Left lobe of liver (tissue), 2 donors: ENCODE results near the gene ASB13. TPM values are rescaled to one million over a fixed set of nuclear protein-coding genes. Genes with fewer than 3 reads are reported as not detected.
A peak's percentile ranks its signal among the peaks of the same experiment; 100 is the strongest.

ENCODE experiments used
- ATAC-seq: fragments of 200-7000 bp; cut with Tn5 transposase; one replicate; pipeline ENCODE4 v1.9.1; 2020; ENCODE audit warnings: mild to moderate bottlenecking, moderate library complexity
- DNase-seq: peaks from one replicate; pipeline ENCODE4 v3.0.0-alpha.2; 2020; ENCODE audit warnings: low spot score
- total RNA-seq: library from RNA; stranded (reverse); gene quantifications from one replicate; pipeline ENCODE4 v1.2.1, GENCODE V29; 2021
- donor health status: DM: no; HTN: no; CAD: no; lungs with moderate emphysema.
- donor health status: DM: no; HTN: yes; CAD: no.

The ASB13 gene
- total RNA-seq, 1 donor from 2014 or later, result 128 TPM

DNA sequence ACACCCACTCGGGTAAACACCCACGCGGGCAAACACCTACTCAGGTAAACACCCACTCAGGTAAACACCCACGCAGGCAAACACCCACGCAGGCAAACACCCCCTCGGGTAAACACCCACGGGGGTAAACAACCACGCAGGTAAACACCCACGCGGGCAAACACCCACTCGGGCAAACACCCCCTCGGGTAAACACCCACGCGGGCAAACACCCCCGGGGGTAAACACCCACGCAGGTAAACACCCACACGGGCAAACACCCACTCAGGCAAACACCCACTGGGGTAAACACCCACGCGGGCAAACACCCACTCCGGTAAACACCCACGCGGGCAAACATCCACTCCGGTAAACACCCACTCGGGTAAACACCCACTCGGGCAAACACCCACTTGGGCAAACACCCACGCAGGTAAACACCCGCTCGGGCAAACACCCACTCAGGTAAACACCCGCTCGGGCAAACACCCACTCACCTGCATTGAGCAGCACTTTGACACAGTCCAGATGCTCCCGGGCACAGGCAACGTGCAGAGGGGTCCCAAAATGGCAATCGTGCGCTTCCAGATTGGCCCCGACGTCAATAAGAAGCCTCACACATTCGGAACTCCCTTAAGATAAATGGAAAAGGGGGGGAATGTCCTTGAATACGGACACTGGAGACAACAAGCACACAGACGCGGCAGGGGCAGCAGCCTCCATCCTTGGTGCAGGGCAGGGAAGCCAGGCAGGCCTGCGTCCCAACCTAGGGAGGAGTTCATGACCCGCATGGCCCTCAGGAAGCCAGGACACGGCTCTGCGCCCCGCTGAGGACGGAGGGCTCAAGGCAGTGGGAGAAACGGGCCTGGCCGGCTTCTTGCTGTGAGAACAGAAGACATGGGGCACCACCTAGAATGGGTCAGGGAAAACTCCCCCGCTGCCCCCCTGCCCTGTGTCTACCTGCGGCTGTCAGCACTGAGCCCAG is 17.6 kb downstream of the ASB13 start:
- DNase-seq (no peak), ATAC-seq (no peak)

- DNase-seq (no peak), ATAC-seq (no peak)
Observed at GRCh38 chr10:5647507-5648240, 18.7 kb downstream of the ASB13 start.

DNA sequence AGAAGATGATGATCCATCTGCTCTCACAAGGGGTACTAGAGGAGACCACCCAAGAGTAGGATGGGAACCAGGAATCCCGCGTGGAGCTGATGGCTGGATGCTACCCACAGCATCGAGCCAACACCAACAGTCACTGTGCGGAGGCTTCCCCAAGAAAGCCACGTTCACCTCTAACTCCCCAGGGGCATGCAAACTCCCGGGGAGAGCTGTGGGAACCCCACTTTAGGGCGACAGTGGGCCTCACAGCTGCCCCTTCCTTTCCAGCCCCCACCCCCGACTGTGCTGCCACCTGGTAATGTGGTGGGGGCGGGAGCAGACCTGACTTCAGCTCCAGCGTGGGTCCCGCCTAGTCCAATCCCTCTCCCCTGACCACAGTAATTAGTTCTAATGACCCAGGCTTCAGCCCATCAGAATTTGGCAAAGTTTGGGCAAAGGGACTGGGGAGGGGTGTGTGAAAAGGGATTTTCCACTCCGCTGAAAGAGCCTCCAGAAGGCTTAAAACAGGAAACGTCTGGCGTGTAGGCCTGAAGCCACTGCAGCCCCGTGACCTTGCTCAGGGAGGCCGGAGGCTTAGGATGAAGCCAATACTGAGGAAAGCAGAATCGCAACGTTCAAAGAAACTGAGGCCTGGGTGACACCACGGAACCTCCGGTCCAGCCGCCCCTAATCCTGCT is 20.3 kb downstream of the ASB13 start:
- ATAC-seq (peak; percentile 35), DNase-seq (no peak)

DNA sequence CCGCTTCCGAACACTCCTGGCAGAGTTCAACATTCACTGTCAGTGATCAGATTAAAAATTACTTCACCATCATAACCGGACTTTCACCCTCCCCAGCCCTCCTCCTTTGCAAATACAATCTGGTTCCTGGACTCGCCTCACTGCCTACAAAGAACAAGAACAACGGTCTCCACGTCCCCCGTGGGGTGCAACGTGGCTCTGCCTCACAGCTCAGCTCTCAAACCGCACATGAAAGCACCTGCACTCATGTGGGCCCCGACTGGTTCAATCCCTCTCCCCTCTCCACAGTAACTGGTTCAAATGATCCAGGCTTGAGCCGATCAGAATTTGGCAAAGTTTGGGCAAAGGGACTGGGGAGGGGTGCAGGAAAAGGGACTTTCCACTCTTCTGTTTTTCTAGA is 21.0 kb downstream of the ASB13 start:
- ATAC-seq, result peak; percentile 77
- peak; percentile 84 for DNase-seq

DNA sequence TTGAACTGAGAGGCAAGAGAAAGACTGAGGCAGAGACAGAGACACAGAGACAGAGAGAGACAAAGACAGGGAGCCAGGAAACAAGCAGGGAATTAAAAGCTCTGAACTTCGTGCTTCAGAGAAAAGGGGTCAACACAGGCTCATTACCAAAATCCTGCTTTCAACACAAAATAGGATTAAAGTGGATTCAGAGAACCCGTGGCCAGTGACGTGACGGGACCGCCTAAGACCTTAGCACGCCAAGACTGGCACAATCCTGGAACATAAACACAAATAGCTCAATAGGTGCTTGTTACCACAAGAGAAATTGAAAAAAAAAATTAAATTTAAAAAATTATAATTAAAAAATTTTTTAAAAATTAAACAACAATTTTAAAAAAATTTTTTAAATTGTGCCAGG is 21.5 kb downstream of the ASB13 start:
- DNase-seq (no peak), ATAC-seq (peak; percentile 4)

GRCh38 chr10:5643346-5644067 is 22.9 kb downstream of the ASB13 start:
- no peak for DNase-seq

GRCh38 chr10:5641501-5641900 is 24.9 kb downstream of the ASB13 start:
- ATAC-seq, result no peak

More at GRCh38 chr10:5643346-5644067, 22.9 kb downstream of the ASB13 start:
- no peak for ATAC-seq

DNA sequence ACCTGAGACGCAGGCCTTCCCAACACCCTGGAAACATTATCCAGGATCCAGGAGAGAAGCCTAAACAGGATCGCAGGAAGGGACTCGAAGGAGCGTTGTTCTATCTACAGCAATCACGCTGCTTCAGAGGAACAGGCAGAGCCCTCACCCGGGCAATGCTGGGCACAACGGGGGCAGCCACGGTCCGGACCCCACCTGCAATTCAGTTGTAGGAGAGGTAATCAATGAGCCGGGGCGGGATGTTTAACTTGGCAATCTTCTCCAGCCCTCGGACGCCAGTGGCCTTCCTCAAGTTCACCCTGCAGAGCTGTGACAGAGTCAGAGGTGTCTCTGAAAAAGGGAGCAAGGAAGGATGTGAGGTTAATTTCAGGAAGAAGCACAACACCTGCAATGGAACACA is 25.9 kb downstream of the ASB13 start:
- ATAC-seq (no peak), DNase-seq (no peak)

More at GRCh38 chr10:5641501-5641900, 24.9 kb downstream of the ASB13 start:
- DNase-seq, result no peak

- peak; percentile 5 for ATAC-seq
- no peak for DNase-seq
Observed at GRCh38 chr10:5640036-5640435, 26.4 kb downstream of the ASB13 start.

GRCh38 chr10:5639066-5639465 is 27.3 kb downstream of the ASB13 start:
- DNase-seq, result no peak
- peak; percentile 15 for ATAC-seq

GRCh38 chr10:5638494-5638893 is 27.9 kb downstream of the ASB13 start:
- DNase-seq (no peak), ATAC-seq (peak; percentile 5)

- DNase-seq, result no peak
- ATAC-seq, result no peak
Observed at GRCh38 chr10:5634918-5635317, 31.5 kb downstream of the ASB13 start.

DNA sequence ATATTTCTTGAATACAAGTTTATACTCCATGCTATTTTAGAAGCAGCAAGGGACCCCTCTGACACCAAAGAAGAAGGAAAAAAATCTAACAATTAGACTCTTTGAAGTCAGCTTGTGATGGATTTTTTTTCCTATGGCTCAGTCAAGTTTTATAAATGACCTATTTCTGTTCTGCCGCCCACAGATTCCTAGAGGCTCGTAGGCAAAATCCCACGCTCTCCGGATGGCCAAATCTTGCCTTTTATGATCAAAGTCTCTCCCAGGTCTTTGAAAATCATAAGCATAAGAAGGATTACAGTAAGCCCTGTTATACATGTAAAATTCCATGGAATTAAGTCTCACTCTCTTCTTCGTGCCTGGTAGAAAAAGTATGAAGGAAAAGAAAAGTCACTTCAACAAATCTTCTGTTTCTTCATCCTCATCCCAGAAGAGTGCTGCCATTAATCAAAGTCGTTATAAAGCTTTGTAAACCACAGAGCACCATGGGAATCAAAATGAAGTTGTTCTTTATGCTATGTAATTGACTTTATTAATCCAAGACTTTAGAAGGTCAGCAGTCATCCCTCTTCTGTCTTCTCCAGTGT is 33.1 kb downstream of the ASB13 start:
- no peak for DNase-seq
- ATAC-seq, result no peak

GRCh38 chr10:5632446-5632845 is 33.9 kb downstream of the ASB13 start:
- peak; percentile 81 for DNase-seq
- ATAC-seq, result peak; percentile 57

- DNase-seq, result peak; percentile 91
- ATAC-seq, result peak; percentile 67
Observed at GRCh38 chr10:5631936-5632335, 34.5 kb downstream of the ASB13 start.

GRCh38 chr10:5630112-5630436 is 36.3 kb downstream of the ASB13 start:
- DNase-seq, result no peak

DNA sequence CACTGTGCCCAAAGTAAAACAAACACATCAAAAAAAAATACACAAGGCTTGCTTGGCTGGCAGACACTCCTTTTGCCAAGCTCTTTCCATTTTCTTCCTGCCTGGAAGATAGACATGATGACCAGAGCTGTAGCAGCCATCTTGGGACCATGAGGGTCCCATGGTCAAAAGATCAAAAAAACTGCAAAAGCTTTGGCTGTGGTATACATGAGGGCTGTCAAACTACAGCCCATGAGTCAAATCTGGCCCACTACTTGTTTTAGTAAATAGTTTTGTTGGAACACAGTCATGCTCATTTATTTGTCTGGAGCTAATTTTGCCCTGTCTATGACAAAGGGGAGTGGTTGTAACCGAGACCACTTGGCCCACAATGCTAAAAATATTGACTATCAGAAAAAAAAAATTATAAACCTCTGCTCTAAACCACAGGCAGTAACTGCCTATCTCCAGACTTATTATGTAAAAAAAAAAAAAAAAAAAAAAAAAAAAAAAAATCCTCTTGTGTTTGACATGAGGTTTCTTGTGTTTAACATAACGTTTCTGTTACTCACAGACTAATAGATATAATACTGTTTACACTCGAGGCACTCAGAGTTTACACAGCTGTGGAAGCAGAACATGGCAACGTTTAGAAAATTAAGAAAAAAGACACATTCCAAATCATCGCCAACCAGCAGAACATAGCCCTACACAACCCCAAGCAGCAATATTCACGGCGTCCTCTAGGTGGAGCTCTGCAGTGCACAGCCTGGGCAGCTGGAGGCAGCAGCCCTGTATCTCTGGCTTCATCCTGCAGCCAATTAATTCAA is 36.9 kb downstream of the ASB13 start:
- ATAC-seq (peak; percentile 45), DNase-seq (peak; percentile 82)

More at GRCh38 chr10:5630112-5630436, 36.3 kb downstream of the ASB13 start:
- ATAC-seq, result no peak

DNA sequence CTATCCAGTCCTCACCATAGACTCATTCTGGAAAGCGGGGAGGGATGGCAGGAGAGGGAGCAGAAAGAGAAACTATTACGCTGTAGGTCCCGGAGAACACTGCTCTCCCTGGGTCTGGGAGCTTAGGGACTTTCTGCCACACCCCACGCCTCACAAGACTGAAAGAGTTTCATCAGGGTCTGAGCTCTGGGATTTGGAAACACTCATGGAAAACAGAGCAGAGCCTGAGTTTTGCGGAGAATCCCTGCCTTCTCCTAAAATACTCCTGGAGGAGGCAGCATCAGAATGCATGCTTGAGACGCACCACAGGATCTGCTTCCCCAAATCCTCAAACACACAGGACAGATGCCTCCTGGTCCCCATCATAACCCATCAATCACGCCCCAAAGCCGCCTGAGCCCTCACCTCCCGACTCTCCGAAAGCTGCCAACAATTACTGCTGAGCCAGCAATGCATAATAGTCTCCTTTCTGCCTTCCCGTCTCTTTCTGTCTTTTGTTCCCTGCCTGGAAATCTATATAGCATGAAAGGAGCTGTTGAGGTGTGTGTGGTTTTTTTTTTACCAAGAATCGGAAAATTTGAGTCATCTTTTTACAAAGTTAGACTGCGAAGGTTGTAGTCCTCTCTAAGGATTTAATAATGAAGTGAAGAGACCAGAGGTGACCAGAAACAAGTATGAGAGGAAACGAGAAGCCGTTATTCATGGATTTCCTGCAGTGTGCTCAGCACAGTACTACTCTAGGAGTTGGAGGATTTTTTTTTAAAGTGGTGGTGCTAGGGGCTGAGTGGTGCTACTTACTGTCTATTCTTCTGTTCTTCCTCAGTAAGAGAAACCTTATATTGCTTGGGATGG is 37.7 kb downstream of the ASB13 start:
- ATAC-seq, result peak; percentile 0
- DNase-seq, result no peak
